SIG-M5 treated with dmso at 0.1 percent for 504 hours (cell line): ENCODE data around the gene SLC17A9.

Source experiments
- DNase-seq: peaks from one replicate; lab custom pipeline; 2025; ENCODE audit not compliant: unreplicated experiment; lab: John Stamatoyannopoulos, UW

Gene SLC17A9

DNA sequence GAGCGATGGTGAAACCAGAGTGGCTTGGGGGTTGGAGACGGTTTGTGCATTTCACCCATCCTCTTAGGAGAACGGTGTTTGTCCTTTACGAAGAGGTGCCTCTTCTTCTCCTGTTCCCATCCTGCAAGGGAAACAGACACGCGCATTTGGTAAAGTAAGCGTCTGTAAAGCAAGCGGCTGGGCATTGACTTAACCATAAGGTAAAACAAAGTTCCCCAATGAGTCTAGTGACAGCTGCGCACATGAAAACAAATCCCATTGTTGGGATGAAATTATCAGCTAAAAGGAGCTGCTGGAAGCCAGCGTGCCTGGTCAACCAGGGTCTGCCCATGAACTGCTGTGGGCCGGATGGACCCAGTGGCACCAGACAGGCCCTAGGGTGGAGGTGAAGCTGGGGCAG is 48.4 kb downstream of the SLC17A9 start:
- DNase-seq, result no peak

DNA sequence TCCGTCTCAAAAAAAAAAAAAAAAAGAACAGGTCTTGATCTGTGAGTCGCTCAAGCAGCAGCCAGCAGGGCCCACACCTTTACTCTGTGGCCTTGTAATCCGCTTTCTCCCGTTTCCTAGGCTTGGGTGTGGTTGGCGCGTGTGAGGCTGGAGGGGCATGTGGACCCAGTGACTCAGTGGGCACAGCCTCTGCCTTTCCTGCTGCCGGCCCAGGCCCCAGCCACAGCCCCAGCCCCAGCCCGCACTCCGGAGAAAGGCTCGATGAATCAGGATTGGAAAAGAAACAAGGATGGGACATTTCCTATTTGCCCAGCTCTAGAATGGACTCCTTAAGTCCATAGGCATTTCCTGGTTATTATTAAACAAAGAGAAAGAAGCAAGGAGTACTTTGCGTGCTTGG is 50.0 kb downstream of the SLC17A9 start:
- no peak for DNase-seq

DNA sequence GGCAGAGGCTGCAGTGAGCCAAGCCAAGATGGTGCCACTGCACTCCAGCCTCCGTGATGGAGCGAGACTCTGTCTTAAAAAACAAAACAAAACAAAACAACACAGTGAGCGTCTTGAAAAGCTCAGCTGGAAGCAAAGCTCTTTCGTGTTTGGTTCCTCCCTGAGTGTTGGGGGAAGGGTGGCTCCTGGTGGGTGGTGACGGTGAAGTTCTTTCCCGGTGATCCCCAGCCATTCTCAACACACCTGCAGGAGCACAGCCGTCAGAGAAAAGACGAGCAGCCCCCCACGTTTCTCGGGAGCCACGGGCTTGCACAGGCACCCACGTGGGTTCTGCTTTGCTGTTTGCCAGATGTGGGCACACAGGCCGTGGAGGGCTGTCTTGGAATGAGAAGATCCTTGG is 51.0 kb downstream of the SLC17A9 start:
- no peak for DNase-seq

DNA sequence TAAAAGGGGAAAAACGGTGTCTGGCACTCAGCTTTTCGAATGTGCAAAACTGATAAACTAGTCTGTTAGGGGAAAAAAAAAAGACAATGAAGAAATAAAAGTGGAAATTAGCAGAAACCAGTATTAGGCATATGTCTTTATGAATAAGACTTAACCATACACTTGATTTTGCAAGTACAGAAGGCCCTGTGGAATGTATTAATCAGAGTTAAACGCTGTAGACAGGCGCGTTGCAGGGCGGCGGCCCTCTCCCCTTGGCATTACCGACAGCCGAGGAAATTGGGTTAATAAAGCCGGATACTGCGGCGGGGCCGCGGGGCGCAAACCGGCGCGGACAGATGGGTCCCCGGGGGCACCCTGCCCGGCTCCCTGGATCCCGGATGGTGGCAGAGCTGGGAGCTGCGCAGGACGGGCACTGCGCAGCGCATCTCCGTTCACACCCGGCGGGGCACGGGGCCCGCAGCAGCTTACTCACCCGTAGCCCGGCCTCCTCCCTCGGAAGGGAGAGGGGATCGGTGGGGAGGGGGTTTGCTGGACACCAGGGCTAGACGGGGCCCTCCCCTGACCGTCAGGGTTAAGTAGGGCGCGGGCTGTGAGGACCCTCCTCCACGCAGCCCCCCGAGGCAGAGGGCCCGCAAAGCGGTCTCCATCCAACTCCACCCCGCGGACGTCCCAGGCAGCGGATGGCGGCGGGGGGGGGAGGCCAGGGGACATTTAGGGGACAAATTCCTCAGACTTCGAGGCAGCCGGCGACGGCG is 52.3 kb downstream of the SLC17A9 start:
- DNase-seq, result no peak

DNA sequence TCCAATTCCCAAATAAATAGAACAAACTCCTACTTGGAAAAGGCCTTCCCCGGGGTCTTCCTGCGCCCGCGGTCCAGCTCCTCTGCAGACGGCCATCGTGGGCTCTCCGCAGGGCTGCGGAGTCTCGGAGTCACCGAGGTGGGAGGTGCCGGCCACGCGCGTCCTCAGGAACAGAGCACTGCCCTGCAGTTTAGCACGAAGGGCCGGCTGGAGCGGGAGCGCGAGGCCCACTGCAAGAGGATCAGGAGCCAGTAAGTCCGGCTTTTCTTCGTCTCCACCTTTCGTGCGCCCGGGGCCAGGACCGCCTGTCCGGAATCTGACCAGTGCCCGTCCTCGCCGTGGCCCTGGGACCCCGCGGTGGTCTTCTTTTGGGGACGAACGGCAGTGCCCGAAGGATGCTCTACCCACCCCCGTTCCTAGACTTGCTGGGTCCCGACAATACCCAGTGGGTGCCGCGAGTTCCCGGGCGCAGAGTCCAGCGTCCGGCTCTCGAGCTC is 52.9 kb downstream of the SLC17A9 start:
- DNase-seq, result no peak

DNA sequence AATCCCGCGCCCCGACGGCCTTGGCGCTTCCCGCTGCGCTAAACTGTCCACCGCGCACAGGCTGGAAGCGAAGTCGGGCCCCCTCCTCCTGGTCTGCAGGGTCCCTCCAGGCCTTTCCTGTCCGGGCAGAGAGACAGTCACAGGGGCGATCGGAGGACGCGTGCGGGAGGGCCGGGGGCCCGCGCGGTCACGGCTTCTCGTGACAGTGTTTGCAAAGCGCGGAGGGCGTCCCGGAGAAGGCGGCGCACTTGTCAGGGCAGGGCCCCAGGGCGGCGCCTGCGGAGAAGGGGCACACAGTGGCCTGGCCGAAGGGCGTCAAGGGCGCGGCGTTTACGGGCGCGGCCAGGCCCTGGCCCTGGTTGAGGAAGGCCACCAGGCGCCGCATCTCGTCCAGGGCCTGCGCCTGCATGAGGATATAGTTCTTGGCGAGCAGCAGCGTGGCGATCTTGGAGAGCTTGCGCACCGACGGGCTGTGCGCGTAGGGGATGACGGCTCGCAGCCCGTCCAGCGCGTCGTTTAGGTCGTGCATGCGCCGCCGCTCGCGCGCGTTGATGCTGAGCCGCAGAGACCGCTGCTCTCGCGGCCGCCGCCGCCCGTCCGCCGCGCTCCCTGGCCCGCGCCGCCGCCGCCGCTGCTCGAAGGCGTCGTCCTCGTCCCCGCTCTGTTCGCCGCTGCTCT is 53.5 kb downstream of the SLC17A9 start:
- no peak for DNase-seq

DNA sequence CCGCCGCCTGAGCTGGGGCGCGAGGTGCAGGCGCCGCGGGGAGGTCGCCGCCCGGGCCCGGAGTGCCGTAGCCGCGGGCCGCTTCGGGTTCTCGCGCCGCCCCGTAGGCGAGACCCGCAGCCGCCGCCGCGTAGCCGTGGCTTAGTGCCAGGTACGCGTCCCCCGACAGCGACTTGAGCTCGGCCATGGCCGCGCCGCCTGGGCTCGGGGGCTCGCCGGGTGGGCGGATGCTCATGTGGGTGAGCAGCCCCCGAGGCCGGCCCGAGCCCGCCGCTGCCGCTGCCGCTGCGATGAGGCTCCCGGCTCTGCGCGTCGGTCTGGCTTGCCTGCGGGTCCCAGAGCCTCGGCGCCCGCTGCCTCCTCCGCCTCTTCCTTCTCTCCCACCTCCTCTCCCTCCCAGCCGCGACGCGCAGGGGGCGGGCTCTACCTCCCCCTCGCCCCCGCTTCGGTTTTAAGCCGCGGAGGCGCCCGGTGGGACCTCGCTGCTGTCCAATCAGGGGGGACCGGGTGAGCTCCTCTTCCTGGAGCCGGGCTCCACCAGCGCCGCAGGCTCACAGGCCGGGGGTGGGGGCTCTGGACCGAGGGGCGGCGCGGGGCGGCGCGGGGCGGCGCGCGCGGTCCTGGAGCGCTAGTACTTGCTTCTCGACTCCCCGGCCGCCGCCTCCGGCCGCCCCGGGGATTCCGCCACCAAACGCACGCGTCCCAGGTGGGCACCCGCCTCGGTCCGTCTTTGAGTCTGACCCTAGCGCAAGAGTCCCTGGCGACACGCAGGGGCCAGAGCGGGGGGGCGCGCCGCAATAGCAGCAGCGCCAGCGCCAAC is 54.2 kb downstream of the SLC17A9 start, which contains the start of gene BHLHE23:
TSS of gene BHLHE23 (minus strand) at position 425 of the 820 bp plus-strand sequence. CDS start at position 235, 190 bp downstream.
- DNase-seq, result no peak

DNA sequence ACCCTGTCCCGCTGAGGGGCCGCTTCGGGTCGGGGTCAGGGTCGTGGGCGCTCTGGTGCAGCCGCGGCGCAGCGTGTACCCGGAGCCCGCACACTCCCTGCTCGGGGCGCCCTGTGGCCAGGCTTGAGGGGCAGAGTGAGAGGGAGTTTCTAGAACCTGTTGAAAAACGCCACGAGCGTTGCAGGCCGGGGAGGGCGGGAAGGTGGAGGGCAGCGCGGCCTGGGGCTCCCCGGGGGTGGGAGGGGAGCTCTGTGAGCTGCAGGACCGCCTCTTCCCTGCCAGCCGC is 54.8 kb downstream of the SLC17A9 start:
- no peak for DNase-seq

DNA sequence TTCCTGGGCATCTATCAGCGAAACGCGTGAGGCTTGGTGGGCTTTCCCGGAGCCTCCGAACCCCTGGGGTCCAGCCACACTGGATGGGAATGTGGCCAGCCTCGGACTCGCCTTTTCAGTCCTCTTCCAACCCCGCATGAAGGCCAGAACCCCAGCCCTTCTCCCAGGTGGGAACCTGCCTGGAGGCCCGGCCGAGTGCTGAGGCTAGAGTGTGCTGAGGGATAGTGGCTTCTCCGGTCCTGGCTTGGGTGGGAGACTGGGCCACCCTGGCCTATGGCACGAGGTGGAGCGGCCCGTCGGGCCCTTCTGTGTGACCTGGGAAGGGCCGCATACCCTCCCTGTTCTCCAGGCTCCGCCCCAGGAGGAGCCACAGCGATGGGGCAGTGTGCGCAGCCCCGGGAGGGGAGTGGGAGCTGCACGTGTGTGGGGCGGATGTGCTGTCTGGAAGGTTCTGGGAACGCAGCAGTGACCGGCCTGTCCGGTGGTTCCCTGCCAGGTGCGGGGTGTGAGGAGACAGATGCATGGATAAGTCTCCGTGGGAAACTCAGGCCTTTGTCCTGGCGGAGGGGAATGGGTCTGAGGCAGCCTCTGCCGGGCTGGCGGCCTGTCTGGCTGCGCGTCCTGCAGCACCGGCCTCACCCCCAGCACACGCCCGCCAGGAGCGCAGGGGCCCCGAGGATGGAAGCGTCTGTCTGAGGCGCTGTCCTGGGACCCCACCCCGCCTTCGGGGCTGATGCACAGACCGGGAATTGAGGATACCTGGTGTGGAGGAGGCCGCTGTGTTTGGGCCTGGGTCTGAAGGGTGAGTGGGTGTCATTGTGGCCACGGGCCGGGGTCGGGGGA is 55.4 kb downstream of the SLC17A9 start:
- DNase-seq, result no peak

DNA sequence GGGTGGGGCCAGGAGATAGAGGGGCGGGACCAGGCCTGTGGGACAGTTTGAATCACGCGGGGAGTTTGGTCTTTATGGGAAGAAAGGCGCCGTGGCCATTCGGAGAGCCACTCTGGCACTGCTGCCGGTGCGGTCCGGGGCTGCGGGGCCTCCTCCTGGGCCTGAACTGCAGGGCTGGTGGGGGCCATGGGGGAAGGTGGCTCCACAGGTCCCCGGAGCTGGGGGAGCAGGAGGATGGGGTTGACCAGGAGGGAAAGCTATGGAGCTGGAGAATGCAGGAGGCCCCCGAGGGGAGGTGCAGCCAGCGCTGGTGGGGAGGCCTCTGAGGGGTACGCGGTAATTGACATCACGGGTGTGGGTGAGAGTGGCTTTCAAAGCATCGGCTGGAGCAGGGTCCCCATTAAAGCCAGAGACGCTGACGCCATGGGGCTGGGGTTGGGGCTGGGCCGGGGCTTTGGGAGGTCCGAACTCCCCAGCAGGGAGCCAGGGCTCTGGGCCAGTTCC is 56.1 kb downstream of the SLC17A9 start:
- DNase-seq, result no peak

DNA sequence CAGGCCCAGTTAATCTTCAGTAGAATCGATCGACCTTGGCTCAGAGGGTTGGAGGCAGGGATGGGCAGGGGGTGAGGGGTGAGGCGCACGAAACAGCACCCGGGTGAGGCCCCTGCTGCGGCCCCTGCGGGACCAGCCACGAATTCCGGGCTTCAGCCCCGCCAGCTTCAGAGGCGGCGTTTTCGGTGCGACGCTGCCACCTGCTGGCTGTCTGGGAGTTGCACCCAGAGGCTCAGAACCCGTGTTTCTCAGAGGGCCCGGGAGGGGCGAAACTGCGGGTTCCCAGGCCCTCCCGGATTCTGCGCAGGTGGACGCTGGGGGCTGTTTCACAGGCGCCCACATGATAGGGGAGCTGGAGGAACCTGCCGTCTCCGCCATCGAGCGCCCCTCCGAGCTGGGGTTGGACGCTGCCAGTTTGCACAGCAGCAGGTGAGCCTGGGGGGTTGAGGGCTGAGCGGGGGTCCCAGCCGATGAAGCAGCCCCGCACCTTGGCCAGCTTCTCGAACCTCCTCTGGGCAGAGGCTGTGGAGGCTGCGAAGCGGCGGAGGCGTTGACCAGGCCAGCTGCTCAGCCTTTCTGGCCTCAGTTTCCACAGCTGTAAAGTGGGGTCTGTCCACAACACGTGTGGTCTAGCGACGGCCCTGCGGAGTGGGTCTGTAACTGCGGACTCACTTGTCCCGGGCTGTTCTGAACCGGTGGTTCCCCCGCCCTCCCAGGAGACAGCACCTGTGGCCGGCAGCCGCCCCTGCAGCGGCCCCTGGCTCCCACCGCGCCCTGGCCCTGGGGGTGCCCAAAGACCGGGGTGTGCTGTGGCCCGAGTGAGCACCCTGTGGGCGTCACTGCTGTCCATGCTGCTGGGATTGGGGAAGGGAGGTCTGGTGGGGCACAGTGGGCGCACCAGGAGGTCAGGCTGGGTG is 56.8 kb downstream of the SLC17A9 start:
- DNase-seq, result peak; percentile 63

DNA sequence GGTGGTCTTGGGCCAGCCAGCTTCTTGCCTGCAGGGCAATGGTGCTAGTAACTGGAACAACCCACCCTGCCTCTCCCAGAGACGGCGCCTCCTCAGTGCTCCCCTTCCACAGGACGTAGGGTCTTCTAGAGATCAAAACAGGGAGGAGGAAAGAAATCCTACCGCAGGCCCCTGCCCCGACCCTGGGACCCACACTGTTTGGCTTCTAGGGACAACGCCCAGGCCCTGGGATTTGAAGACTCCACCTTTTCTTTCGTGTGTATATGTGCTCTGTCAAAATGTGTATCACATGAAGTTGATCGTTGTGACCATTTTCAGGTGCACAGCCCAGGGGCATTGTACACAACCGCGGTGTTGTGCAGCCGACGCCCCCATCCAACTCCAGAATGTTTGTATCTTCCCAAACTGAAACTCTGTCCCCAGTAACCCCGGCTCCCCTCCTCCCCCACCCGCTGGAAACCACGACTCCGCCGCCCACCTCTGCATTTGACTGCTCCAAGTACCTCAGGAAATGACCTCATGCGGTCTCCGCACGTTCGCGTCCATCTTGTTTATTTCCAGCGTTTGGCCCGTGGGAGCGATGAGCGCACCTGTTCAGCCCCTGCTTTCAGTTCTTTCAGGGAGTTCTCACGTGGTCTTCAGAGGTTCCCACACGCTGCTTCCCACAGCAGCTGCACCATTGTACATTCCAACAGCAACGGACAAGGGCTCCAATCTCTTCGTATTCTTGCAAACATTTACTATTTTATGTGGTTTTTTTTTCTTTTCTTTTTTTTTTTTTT is 57.7 kb downstream of the SLC17A9 start:
- no peak for DNase-seq

DNA sequence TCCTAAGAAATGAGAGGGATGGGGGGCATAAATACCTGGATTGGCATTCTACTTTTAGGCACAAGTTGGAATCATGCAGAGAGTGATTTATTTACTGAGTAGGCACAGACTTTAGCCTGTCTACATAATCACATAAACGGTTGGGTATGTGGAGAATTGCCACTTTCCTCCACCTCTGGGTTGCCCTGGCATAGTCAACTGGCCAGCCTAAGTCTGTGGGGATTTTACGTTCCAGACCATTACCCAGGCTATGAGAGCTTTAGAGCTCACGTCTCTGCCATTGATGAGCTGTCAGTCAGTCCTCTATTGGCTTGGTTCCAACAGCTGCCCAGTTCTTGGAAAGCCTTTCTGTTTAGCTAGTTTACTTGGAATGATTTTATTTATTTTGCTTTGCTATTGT is 59.3 kb downstream of the SLC17A9 start:
- DNase-seq, result no peak

DNA sequence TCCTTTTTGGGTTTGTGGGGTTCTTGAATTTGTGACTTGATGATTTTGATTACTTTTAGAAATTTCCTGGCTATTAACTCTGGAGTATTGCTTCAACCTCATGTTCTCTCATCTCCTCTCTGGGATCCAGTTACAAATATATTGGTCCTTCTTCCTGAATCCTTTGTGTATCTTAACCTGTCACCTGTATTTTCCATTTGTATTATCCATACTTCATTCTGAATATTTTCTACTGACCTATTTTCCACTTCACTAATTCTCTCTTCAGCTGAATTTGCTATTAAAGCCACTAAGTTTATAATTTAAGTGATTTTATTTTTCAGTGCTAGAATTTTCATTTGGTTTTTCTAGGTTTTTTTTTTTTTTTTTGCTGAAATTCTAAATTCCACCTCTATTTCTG is 60.7 kb downstream of the SLC17A9 start:
- DNase-seq, result no peak

DNA sequence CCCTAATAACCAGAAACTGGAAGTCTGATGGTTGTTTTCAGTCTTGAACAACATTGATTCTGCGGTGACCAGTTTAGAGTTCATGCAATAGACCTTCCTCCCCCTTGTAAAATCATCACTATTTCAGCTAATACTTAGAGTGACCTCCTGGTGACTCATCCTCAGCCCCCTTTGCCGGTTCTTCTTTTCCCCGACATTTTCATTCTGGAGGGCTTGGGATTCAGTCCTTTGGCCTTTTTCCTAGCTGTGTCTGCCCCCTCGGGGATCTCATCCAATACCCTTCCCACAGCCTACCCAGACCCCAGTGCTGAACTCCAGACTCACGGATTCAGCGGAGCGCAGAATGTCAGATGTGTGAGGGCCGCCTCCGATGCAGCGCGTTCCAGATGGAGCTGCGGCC is 61.8 kb downstream of the SLC17A9 start:
- DNase-seq, result no peak

DNA sequence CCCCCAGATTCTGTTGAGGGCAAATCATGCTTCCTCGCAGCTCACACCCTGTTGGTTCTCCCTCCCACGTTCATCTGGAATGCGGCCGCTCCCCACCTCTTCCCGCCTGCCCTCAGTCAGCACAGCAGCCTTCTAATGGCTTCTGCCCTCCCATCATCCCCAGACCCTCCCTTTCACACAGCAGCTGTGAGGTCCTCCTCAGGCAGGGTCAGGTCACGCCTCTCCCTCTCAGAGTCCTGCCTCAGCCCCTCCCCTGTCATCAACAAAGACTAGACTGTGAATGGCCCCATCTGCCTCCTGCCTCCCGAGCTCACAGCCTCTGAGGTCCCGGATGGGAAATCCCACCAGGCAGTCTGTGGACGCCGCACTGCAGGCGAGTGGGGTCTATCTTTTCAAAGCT is 62.2 kb downstream of the SLC17A9 start:
- DNase-seq, result no peak

DNA sequence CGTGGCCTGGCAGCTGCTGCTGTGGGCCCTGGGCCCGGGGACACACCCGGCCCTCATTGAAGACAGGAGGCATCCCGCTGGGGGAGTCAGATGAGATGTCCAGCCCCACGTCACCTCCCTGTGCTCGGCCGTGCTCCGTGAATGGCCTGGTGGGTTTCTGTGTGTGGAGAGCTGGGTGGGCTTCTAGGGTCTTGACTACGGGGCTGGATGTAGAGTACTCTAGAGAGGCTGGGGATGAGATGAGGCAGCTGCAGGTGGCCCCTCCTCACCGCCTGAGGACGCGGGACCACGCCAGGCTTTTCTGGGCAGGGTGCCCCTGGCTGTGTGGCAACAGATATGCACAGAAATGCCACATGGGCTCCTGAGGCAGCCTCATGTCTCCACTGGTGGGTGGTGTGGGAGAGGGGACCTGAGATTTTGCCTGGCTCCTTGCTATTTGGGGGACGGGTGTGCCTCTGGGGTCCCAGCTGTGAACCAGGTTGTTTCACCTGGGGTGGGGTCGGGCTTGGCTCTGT is 62.7 kb downstream of the SLC17A9 start:
- DNase-seq, result no peak

DNA sequence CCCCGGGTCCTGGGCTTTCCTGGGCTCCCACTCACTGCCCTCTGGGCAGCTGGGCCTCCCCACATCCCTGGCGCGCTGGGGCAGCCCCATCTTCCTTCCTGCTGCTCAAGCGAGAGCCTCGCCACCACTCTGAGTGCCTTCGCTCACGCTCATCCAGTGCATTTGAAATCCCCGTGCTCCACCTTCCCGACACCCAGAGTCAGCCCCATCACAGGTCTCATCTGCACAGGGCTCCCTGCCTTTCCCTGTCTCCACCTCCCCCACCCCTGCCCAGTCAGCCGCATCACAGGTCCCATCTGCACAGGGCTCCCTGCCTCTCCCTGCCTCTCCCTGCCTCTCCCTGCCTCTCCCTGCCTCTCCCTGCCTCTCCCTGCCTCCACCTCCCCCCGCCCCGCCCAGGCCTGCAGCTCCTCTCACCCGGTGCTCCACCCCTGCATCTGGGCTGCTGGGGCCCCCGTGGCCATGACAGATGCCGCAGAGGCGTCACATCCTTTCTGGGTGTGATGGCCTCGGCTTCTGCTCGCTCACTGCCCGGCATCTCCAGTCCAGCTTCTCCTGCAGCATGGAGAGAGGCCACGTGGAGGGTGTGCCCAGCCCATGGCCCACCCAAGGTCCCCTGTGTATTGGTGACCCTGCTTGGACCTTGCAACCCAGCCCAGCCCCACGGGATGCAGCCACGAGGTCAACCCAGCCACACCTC is 63.3 kb downstream of the SLC17A9 start:
- DNase-seq, result no peak
